HG02970 (cell line): ENCODE measurements around the gene DUOX1.
A peak's percentile ranks its signal among the peaks of the same experiment; 100 is the strongest.

ENCODE experiments used
- ATAC-seq: cut with Tn5 transposase; IDR thresholded peaks from one replicate; pipeline ENCODE4 v1.9.1; 2021; ENCODE audit warnings: mild to moderate bottlenecking, moderate library complexity, moderate number of reproducible peaks; ENCODE audit not compliant: unreplicated experiment, low FRiP score

The DUOX1 gene

DNA sequence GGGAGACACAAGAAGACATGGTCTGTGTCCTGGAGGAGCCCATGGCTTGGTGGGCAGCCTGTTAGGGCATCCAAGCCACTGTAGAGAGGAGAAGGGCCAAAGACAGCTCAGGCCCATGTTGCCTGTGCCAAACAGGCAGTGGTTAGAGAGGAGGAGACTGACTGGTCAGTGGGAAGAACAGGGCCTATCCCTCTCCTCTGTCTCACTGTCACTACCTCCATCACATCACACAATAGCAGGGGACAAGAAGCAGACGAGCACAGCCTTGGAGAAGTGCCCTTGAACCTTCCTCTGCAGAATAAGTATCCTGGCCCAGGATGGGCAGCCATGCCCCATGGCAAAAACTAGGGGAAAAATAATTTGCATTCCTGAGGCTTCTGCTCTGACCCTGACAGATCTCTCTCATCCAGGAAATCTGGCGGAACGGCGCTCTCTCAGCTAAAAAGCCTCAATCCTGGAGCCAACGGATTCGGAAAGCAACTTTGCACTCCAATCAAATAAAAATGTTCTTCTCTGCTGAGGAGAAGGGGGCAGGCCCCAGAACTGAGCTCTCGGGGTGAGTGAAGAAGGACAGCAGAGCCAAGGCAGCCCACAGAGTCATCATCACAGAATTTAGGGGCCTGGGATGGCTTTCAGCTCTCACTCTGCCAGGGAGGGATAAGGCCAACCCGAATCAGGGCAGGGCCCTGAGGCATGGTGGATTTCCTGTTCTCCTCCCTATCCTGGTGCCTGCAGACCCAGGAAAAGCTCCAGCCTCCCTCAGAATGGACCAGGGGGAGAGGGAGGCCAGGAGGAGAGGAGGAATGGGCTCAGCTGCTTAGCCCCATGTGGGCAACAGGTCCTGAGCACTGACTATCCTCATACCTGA, 56.3 kb downstream of the DUOX1 start:
- ATAC-seq = no peak

DNA sequence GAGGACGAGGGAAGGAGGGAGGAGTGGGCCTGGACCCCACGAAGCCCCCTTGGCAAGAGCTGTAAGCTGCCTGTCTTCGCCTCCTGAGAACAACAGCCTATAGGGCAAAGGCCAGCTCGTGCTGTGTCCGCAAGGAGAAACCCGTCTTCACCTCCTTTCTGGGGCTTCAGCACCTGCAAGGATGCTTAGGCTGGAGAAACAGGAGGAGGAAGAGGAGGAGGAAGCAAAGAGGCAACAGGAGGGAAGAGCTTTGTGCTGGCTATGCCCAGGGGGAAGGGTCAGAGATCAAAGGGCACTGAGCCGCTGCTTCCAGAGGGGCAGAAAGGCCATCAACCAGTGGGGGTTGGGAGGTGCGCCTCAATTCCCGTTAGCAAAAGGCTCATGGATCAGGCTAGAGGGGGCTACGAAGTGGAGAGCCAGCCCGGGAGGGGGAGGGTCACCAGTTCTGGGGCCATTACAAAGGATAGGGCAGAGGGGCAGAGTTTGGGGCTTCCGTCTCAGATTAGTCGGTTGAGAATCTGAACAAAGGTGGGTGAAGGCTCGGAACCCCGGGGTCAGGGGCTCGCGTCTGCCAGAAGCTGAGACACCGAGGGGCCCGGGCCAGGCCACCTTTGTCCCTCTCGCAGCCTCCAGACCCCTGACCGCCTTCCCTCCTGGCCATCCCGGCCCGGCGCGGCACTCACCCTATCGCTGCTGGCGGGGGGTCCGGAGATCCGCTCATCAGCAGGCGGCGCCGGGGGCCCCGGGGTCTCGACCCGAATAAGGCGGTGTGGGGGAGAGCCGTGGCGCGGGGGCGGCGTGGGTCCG, 57.2 kb downstream of the DUOX1 start:
- ATAC-seq = no peak

DNA sequence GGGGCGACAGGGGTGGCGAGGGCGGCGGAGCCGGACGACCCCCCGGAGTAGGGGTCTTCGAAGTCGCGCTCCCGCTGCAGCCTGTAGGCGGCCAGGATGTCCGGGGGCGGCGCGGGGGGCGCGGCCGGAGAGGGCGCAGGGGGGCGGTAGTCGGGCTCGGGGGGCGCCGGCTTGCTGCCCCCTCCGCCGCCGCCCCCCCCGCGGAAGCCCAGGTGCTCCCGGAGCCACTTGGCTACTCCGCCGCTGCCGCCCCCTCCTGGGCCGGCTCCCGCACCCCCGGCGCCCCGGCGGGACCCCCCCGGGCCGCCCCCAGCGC, 57.7 kb downstream of the DUOX1 start:
- no peak for ATAC-seq

DNA sequence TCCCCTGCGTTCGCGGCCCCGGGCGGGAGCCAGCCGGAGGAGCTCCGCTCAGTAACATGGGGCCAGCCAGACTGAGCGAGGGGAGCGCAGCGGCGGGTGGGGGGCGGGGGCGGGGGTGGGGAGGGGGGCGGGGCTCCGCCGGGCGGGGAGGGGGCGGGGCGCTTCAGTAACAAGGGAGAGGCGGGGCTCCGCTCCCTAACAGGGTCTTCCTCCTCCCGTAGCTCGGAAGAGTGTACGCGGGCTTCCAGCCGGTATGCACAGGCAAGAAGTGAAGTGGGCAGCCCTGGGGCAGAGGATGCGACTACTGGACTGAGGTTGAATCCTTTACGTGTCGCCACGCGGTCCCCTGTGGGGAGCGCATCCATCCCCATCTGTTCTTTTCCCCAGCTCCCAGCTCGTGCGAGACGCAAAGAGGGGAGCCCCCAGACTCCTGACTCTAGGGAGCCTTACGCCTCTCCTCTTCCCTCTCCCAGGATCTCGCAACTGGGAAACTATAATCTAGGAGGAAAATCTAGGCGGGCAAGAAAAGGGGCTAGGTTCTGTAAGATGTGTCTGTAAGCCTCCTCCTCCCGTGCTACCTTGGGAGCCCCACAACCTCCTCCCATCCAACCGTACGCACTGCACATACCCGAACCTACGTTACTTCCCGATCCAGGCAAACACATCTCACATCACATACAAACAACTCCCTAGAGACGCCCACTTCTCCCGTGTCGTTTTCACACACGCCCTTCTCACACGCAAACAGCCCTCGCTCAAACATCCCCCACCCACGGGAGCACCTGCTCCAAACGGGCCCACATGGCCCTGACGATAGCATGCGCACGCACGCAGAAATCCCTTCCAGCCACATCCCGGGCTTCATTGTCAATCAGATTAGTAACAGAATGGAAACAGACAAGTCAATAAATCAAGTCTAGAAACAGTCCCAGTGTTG, 58.4 kb downstream of the DUOX1 start, which contains the start of gene SHF:
Gene SHF (minus strand): TSS at position 73 of the 937 bp plus-strand sequence. CDS start 15 bp downstream, at position 58.
- no peak for ATAC-seq

DNA sequence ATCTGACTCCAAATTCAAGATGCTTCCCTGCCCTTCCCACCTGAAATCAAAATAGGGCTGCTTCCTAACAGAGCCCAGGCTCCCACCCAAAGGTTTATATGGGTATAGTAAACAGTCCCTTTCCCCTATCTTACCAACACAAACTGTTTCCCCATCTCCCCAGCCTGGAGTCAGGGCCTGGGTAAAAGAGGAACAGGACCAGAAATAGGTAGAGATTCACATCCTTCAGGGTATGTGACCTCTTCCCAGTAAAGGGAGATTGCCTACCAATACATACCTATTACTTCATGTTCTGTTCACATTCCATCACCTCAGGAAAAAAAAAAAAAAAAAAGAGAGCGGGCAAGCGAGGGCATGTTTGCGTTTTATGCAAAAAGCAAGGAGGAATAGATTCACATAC, 67.7 kb downstream of the DUOX1 start:
- ATAC-seq = no peak

DNA sequence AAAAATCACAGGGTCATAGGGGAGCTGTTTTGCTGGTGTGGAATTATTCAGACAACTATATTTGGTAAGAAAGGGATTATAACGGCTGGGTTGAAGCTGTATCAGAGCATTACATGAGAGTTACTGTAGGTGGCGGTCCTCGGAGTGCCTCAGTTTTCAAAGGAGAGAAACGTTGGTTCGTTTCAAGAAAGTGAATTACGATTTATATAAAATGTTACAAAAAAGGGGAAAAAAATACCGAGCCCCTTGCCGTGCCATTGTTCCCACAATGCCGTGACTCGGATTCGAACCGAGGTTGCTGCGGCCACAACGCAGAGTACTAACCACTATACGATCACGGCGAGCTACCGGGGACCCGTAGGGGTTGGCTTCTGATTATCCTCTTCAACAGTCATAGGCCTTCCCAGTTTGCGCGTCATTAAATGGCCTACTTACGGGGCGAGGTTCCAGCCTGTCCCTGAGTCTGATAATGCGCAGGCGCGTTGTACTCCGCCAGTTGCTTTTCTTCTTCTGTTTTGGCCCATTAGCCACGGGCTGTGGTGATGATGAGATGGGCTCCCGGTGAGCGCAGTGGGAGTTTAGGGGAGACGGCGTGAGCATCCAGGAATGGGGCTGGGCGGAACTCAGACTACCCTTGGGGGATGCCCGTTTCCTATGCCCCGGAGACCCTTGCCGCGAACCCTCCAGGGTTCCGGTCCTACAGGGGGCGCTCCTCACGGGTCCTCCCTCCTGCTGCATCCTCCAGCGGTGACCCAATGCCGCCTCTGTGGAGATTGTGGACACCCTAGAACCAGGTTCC, 68.7 kb downstream of the DUOX1 start:
- ATAC-seq = peak; percentile 55

DNA sequence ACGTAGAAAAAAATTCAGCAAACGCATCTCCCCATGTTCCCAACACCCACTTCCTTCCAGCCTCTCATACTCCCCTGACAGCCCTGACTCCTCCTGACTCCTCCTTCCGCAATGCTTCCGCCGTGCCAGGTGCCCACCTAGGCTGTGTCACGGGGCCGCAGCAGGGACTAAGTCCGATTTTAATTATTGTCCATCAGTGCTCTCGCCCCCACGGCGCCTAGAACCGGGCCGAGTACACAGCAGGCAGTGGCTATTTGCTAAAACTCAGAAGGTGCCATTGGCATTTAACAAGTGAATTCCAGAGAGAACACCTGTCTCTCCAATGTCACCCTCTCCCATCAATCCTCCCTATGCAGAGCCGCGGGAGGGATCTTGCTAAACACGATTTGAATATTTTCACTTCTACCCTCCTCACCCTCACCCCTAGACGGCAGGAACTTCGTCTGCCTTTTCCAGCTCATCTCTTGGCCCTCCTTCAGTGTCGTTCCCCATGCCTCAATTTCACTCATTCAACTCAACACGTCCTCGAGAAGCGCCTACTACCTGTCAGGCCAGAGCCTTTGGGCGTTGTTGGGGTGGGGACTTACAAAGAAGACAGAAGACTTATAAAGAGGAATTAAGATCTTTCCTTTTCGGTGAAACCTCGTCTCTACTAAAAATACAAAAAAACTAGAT, 69.5 kb downstream of the DUOX1 start:
- ATAC-seq = peak; percentile 17

DNA sequence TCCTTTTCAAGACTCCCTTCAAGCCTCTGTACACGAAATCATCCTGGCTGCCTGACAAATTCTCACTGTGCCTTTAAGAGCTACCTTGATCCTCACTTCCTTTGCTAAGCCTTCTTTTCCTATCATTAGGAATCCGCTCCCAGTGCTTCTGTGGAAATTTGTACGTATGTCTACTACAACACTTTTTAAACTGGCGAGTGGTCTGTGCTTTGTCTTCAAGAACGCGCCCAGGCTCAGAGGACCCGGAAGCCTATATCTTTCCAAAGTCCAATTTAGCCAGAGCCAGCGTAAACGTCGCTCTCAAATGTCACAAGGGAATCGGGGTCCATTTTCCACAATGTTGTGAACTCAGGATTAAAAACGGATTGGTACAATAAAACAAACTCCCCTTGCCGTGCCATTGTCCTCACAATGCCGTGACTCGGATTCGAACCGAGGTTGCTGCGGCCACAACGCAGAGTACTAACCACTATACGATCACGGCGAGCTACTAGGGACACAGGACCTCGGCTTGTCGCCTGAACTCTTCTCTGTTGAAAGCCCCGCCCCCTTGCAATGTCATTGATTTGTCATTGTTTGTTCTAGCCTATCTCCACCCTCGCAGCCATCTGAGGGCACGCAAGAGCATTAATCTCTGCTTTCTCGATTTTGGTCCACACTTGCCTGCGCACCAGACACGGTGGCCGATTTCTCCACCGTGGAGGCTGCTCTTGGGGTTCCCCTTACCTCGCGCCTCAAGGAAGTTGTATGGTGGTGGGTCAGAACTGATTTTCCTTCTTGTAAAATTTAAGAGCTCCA, 70.4 kb downstream of the DUOX1 start:
- ATAC-seq = peak; percentile 48

DNA sequence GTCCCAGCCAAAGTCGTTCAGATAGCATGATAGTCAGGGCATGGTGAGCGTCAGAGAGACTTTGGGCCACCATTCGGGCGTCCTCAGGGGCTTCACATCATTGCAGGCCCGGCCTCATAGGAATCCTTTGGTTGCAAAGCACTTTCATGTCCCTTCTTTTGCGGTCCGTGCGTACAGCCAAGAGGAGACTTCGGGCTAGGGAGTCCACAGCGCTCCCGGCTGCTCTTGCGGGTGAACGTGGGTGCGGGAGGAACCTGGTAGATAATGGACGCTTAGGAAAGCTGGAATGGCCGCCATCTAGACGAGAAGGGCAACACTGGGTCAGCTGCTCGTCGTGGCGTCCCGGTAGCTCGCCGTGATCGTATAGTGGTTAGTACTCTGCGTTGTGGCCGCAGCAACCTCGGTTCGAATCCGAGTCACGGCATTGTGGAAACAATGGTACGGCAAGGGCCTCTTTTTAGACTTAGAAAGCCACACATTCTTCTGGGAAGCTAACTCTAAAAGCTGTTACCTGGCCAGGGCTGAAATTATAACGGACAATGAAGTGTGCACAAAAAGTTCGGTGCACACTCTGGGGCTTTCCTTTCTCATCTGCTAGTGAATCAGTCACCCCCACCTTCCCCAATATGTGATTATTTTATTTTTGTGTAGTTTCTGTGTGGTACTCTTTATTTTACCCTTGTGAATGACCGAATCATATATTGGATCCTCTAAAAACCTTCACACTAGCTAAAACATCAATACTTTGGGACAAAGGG, 71.2 kb downstream of the DUOX1 start:
- peak; percentile 5 for ATAC-seq

DNA sequence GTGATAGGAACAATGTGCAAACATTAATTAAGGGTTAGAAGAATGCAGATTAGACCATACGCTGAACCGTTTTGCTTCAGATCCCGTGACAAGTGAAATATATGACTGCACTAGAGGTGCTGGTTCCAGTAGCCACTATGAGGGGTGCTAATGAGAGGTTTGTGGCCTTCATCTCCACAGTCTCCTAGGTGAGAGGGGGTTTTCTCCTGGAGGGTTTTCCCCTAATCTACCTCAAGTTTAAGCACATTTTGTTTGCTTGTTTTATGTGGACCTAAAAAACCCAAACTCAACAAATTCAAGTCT, 71.7 kb downstream of the DUOX1 start:
- no peak for ATAC-seq

DNA sequence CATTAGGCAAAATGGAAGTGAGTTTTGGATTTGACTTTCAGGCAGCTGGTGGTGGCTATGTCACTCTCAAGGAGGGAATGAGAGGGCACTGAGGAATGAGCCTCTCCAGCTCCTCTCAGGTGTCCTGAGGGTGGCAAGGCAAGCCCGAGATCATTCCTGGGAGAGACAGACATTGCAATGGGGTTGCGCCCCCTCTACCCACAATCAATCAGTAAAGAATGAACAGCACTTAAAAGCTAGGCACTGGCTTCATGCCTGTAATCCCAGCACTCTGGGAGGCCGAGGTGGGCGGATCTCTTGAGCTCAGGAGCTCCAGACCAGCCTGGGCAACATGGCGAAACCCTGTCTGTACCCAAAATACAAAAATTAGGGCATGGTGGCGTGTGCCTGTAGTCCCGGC, 72.1 kb downstream of the DUOX1 start:
- ATAC-seq = no peak

DNA sequence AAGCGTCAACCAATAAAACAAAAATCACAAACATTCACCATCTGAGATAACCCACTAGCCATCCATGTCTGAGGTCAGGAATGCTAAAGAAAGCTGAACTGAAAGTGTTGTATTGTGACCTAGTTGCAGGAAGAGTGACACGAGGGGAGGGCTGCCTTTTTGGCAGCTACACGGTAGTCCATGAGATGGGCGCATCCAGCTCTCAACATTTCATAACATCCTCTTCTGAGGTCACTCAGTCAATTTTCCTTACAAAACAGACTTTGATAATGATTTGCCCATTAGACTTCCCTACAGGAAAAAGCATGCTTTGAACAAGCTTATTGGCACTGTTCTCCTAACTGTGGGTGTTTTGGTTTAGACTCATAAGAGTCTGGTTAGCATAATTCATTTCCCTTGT, 73.4 kb downstream of the DUOX1 start:
- ATAC-seq = no peak

DNA sequence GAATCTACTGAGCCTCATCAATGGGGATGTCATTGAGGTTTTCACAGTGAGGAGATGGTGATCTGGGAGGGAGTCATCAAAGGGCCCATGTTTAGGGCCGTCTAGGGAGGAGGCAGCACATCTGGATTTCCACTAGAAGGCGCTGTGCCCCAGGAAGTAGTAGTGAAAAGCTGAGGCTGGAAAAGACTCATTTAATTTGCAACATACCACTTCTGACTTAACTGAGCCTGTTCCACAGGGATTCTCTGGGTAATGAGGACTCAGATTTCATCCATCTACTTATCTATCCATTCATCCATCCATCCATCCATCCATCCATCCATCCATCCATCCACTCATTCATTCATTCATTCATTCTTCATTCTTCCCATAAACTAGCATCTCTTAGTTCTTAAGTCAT, 75.4 kb downstream of the DUOX1 start:
- ATAC-seq = no peak

DNA sequence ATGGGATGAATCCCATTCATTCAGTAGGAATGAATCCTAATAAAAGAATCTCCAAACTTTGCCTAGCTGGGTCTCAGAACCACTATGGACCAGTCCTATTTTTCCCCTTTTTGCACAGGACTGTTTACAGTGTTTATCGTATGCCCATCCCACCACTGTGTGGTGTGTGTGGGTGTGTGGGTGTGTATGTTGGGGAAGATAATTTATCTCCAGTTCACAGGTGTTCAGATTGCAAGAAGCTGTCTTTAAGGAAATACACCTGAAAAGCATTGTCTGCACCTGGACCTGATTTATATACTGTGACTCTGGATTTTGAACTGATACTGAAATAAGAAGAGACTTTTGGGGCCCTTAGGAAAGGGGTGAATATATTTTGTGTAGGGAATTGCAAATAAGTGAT, 82.7 kb downstream of the DUOX1 start:
- ATAC-seq = no peak
